GM19324 (cell line): Measurements from ENCODE around the gene GPX2.

ENCODE experiments used
- ATAC-seq: cut with Tn5 transposase; IDR thresholded peaks from one replicate; pipeline ENCODE4 v1.9.1; 2021; ENCODE audit warnings: mild to moderate bottlenecking, moderate library complexity; ENCODE audit not compliant: unreplicated experiment, low FRiP score

The GPX2 gene

DNA sequence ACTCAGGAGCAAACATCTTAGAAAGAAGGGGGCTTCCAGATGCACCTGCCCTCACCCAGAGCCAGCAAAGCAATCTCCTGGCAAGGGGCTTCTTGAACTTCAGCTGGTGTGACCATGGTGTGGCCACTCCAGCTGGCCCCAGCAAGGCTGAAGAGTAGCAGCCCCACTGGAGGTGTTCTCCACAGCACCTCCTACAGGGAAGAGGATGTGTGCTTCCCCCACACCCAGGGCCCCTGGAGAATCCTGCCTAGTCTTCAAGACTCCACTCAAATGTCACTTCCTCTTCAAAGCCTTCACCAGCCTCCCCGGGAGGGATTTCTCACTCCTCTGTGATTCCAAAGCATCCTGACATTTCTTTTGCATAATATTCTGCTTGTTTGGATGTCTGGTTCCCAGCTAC lies 21.1 kb upstream of the GPX2 start:
- no peak for ATAC-seq

DNA sequence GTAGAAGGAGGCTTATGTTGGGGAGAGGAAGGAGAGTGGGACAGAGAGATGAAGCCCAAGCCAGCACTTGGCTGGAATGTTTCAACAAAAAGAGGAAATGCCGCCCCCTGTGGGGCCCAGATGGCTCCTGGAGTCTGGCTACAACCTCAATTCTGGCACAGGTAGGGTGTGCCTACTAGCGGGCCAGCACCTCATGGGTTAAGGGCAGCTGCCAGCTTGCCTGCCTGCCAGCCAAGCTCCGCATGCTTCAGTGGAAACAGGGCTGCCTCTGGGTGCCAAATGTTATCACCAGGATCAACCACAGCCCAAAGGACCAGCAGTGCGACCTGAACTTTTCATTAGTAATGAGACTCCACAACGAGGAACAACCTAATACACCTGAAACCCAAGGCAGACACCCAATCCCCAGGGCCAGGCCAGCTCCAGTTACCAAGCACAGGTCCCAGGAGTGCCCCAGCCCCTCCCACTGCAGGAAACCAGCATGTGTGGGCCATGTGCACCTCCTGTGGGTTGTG lies 18.3 kb upstream of the GPX2 start:
- no peak for ATAC-seq

- no peak for ATAC-seq
Measured at GRCh38 chr14:64958743-64959142, 16.2 kb upstream of the GPX2 start.

DNA sequence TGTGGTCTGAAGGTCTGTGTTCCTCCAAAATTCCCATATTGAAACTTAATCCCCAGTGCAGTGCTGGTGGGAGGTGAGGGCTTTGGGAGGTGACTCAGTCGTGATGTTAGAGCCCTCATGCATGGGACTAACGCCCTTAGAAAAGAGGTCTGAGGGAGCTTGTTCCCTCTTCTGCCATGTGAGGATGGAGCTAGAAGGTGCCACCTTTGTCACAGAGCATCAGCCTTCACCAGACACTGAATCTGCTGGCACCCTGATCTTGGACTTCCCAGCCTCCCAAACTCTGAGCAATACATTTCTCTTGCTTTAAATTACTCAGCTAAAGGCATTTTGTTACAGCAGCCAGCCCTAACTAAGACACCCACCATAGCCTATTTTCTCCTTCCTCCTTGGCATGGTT lies 15.7 kb upstream of the GPX2 start:
- no peak for ATAC-seq

- ATAC-seq, result no peak
Measured at GRCh38 chr14:64956697-64957406, 14.3 kb upstream of the GPX2 start.

DNA sequence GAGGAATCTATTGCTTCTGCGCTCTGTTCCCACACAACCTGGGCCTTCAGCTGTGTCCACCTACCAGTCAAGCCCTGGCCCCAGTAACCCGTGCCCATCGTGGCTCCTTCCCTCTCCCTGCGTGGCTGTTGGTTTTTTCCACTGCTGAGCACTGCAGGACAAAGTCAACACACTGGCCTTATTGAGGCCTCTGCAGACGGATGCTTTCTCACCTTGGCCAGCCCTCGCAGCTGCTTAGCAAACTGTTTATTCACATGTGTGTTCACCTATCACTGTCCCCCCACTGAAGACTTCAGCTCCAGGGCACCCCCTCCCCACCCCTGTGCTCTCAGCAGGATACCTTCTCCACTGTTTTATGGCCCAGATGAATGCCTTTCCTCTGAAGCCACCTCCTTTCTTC lies 12.8 kb upstream of the GPX2 start:
- ATAC-seq, result no peak

- ATAC-seq, result no peak
Measured at GRCh38 chr14:64954491-64955240, 12.1 kb upstream of the GPX2 start.

DNA sequence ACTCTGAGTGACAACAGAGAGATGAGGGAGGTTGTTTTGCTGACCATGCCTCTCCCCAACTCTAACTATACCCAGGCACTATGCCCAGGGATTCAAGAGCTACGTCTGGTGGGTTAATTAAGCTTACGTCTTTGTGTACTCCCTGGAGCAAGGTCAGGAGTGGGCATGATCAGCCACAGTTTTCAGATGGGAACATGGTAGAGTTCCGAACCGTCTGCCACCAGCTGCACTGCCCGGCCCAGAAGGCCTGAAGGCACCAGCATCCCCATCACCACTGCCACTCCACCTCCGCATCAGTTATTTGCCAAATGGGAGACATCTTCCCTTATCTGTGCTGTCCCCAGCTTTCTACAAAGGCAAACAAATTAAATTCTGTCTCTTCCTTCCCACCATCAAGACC lies 11.1 kb upstream of the GPX2 start:
- ATAC-seq, result no peak

GRCh38 chr14:64953310-64953654 lies 10.7 kb upstream of the GPX2 start:
- ATAC-seq, result no peak

- no peak for ATAC-seq
Measured at GRCh38 chr14:64952598-64953309, 10.2 kb upstream of the GPX2 start.

GRCh38 chr14:64951724-64952123 lies 9.2 kb upstream of the GPX2 start:
- no peak for ATAC-seq

DNA sequence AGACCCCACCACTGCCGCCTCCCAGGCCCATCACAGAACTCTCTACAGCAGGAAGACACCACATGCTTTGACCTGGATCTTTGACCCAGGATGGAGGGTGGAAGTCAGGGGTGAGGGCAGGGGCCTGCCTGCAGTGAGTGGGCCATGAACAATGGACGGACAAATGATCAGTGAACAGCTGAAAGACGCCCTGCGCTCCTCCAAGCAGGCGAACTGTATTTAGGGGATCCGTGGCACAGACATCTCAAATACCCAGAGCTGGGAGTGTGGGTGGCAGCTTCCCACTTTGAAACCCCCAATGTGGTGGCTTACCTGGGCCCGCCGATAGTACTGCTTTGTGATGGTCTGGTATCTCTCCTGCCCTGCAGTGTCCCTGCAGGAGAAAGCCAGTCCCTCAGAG lies 8.7 kb upstream of the GPX2 start:
- ATAC-seq, result no peak

GRCh38 chr14:64950889-64951288 lies 8.3 kb upstream of the GPX2 start:
- no peak for ATAC-seq

DNA sequence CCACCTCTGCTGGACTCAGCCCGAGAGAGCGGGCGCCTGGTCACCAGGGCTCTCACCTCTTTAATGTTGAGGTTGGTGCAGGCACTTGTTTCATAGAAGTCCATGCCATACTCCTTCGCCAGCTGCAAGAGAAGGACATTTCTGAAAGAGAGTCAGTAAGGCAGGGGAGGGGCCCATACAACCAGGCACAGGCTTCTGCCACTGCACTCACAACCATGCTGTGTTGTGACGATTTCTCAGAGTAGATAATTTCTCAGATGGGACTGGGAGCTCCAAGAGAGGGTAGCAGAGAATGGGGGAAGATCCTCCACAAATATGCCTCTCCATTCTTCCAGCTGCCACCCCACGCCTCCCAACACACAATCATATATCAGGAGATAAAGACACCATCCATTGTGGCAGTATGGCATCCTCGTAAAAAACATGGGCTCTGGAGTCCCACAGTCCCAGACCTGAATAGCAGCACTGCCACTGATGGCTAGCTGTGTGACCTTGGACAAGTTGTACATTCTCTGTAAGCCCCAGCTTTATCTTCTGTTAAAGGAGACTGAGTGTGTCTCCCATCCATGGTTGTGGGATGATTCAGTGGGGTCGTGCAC lies 6.2 kb upstream of the GPX2 start:
- no peak for ATAC-seq

DNA sequence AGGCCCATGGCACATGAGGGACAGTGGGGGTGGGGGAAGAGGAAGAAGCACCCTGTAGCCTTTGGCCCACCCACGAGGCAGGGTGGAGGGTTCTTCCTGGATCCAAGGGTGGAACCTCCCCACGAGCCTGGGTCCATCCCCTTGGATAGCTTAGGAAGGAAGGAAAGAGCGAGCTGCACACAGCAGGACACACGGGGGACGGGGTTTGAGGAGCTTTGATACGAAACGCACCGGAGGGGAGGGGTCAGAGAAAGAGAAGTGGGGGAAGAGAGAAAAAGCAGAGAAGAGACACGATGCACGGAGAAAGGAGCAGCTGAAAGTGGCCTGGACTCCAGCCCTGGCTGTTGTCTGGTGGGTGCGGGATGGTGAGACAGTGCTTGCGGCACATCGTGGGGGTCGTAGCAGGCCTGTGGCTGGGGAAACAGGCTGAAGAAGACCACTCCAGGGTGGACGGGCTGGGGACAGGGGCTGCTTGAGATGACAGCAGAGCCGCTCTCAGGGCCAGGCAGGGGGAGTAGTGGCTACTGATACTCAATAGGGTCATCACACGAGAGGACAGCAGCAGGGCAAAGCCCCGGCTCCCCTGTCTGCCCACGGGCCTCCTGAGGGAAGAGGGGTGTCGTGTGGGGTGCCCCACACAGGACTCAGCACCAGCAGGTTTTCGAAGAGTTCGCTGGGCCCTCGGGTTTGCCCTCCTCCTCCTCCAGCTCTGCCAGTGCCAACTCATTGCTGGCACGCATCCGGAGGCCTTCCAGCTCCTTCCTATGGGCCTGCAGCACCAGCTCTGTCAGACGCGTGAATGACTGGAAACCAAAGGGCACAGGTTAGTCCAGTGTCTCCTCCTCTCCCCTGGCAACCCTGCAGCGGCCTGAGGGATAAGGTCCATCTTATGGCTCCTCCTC lies 5.4 kb upstream of the GPX2 start:
- no peak for ATAC-seq

GRCh38 chr14:64946310-64947045 lies 3.9 kb upstream of the GPX2 start:
- no peak for ATAC-seq

DNA sequence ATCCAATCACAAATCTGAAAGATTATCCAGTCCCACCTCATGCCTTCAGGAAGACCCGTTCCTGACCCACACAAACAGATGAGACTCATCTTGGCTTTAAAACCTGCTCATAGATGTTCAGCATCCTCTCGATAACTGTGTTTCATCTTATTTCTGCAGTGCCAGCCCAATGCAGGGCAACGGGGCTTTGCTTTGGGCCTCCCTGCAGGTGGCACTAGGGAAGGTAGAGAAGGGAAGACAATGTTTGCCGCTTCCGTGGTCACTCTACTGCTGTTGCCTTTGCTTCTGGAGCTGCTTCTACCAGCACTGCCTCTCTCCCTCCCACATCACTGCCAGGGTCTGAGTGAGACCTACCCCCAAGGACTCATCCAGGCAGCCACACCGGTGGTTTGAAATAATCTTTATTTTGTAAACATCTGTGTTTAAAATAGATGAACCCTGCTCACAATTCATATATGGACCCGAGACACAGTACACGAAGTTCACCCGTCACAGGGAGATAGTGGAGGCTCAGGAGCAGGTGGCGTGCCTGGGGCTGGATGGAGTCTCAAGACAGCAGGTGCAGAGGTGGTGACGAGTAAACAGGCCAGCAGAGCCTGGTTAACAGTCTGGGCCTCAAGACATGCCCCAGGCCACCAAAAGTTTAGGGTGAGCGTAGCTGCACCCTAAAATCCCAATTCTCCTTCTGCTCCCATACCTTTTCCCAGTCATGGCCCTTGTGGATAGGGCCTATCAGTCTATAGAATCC lies 3.1 kb upstream of the GPX2 start:
- ATAC-seq, result no peak

- ATAC-seq, result no peak
Measured at GRCh38 chr14:64944861-64945260, 2.3 kb upstream of the GPX2 start.

GRCh38 chr14:64944041-64944440 lies 1.5 kb upstream of the GPX2 start:
- no peak for ATAC-seq
